Tibial nerve (tissue), 4 donors: ENCODE results near the gene SFPQ. TPM values are rescaled to one million over a fixed set of nuclear protein-coding genes. Genes with fewer than 3 reads are reported as not detected.

ENCODE experiments used
- DNase-seq, 2 donors: peaks; one replicate each; pipeline ENCODE4 v3.0.0-alpha.2; 2019; ENCODE audit warnings: low spot score in 2 of 2
- H3K27ac ChIP-seq, 4 donors: fragments of 200-600 bp; sonication (generic) in 3 of 4; one replicate each; pipeline ENCODE4 v1.5.1; 2017 to 2019; ENCODE audit warnings: mild to moderate bottlenecking in 1 of 4
- H3K27me3 ChIP-seq, 2 donors: fragments of 200-600 bp; sonication (generic) in 1 of 2; one replicate each; pipeline versions ENCODE4 v1.5.1 to v1.6.0; 2017 to 2019
- H3K36me3 ChIP-seq, 3 donors: fragments of 200-600 bp; sonication (generic); one replicate each; pipeline ENCODE4 v1.5.1; 2018 to 2019
- H3K4me1 ChIP-seq, 4 donors: fragments of 200-600 bp; sonication (generic) in 3 of 4; one replicate each; pipeline ENCODE4 v1.5.1; 2017 to 2019
- H3K4me3 ChIP-seq, 4 donors: fragments of 200-600 bp; sonication (generic) in 3 of 4; one replicate each; pipeline ENCODE4 v1.5.1; 2017 to 2019; ENCODE audit warnings: mild to moderate bottlenecking in 1 of 4, moderate library complexity in 1 of 4
- H3K9me3 ChIP-seq, 4 donors: fragments of 200-600 bp; sonication (generic) in 3 of 4; one replicate each; pipeline ENCODE4 v1.5.1; 2017 to 2019
- CTCF ChIP-seq, 5 experiments: fragments of 200-600 bp in 3 of 5; fragments of 450-650 bp in 2 of 5; sonication (generic) in 3 of 5; IDR thresholded peaks; one replicate each; pipeline ENCODE4 v1.5.1; 2016 to 2019; ENCODE audit warnings: antibody characterized with exemption in 5 of 5, mild to moderate bottlenecking in 3 of 5, moderate library complexity in 2 of 5
- EP300 ChIP-seq, 2 donors: sonication (generic); formaldehyde crosslinking; IDR thresholded peaks; one replicate each; pipeline ENCODE4 v1.6.1; 2017; ENCODE audit warnings: antibody characterized with exemption in 2 of 2, mild to moderate bottlenecking in 1 of 2
- POLR2A ChIP-seq, 2 donors: fragments of 450-650 bp; IDR thresholded peaks; one replicate each; pipeline ENCODE4 v1.6.1; 2017; ENCODE audit warnings: antibody characterized with exemption in 2 of 2, mild to moderate bottlenecking in 2 of 2, moderate library complexity in 2 of 2
- WGBS, 2 donors: methylation state at CpG; one replicate each; pipeline ENCODE4 v1.1.5; 2018; 5-methylcytosine and 5-hydroxymethylcytosine counted together
- total RNA-seq, 4 donors: library from RNA; depleted of rRNA; stranded (reverse); fragments of >200 nt; gene quantifications; one replicate each; pipeline ENCODE4 v1.1.0, GENCODE V29; 2016

Gene SFPQ
- total RNA-seq, 4 donors from 2014 or later = 243 to 318 (median 267) TPM

- no peaks in the 10 kb centered on the region for H3K9me3 ChIP-seq
- no peak overlapping the region for H3K27ac ChIP-seq
- DNase-seq = no peak
- TF ChIP-seq EP300 (IDR thresholded peaks at IDR 0.05) = no peak
- TF ChIP-seq CTCF (IDR thresholded peaks at IDR 0.05) = no peak
- no peak for TF ChIP-seq POLR2A (IDR thresholded peaks at IDR 0.05)
- peaks cover 0 to 84% (median 55%) of the 10 kb centered on the region in 4 donors for H3K4me1 ChIP-seq
- peaks cover 16 to 86% (median 43%) of the 10 kb centered on the region in 3 donors for H3K36me3 ChIP-seq
- H3K4me3 ChIP-seq = no peak overlapping the region
- 70% methylated on average over 7 of the region's 7 CpGs for WGBS, 2 donors
- no peaks in the 10 kb centered on the region for H3K27me3 ChIP-seq
Measured at GRCh38 chr1:35187816-35188342, 5.1 kb downstream of the SFPQ start.

GRCh38 chr1:35186239-35186638, 6.7 kb downstream of the SFPQ start:
- peaks cover 0 to 99% (median 59%) of the 10 kb centered on the region in 4 donors for H3K4me1 ChIP-seq
- H3K36me3 ChIP-seq = peaks cover 16 to 100% (median 43%) of the 10 kb centered on the region in 3 donors
- no peaks in the 10 kb centered on the region for H3K27me3 ChIP-seq
- no peak for TF ChIP-seq CTCF (IDR thresholded peaks at IDR 0.05)
- TF ChIP-seq POLR2A (IDR thresholded peaks at IDR 0.05) = no peak
- TF ChIP-seq EP300 (IDR thresholded peaks at IDR 0.05) = no peak
- WGBS, 2 donors = 61% methylated on average over 4 of the region's 4 CpGs
- H3K4me3 ChIP-seq = no peak overlapping the region
- DNase-seq = no peak
- H3K9me3 ChIP-seq = no peaks in the 10 kb centered on the region
- no peak overlapping the region for H3K27ac ChIP-seq

- no peak overlapping the region for H3K4me3 ChIP-seq
- peaks cover 0 to 99% (median 53%) of the 10 kb centered on the region in 4 donors for H3K4me1 ChIP-seq
- no peak for TF ChIP-seq EP300 (IDR thresholded peaks at IDR 0.05)
- no peak for TF ChIP-seq POLR2A (IDR thresholded peaks at IDR 0.05)
- TF ChIP-seq CTCF (IDR thresholded peaks at IDR 0.05) = no peak
- H3K27me3 ChIP-seq = no peaks in the 10 kb centered on the region
- WGBS, 2 donors = 58 to 65% methylated on average over 5 of the region's 5 CpGs
- H3K9me3 ChIP-seq = no peaks in the 10 kb centered on the region
- peaks cover 16 to 100% (median 43%) of the 10 kb centered on the region in 3 donors for H3K36me3 ChIP-seq
- no peak for DNase-seq
- no peak overlapping the region for H3K27ac ChIP-seq
Measured at GRCh38 chr1:35185200-35185599, 7.7 kb downstream of the SFPQ start.

- H3K4me1 ChIP-seq = peaks cover 0 to 99% (median 50%) of the 10 kb centered on the region in 4 donors
- H3K9me3 ChIP-seq = no peaks in the 10 kb centered on the region
- no peak overlapping the region for H3K4me3 ChIP-seq
- TF ChIP-seq EP300 (IDR thresholded peaks at IDR 0.05) (no peak), POLR2A (IDR thresholded peaks at IDR 0.05) (no peak), CTCF (IDR thresholded peaks at IDR 0.05) (no peak)
- peaks cover 16 to 100% (median 40%) of the 10 kb centered on the region in 3 donors for H3K36me3 ChIP-seq
- no peaks in the 10 kb centered on the region for H3K27me3 ChIP-seq
- no peak overlapping the region for H3K27ac ChIP-seq
- 80 to 82% methylated on average over 12 of the region's 12 CpGs for WGBS, 2 donors
- DNase-seq = no peak
Measured at GRCh38 chr1:35184495-35185199, 8.3 kb downstream of the SFPQ start.

- Histone ChIP-seq H3K27me3 (no peaks in the 10 kb centered on the region), H3K9me3 (no peaks in the 10 kb centered on the region), H3K27ac (no peak overlapping the region), H3K4me3 (no peak overlapping the region), H3K36me3 (peaks cover 2 to 93% (median 21%) of the 10 kb centered on the region in 3 donors), H3K4me1 (peaks cover 0 to 86% (median 39%) of the 10 kb centered on the region in 4 donors)
- no peak for DNase-seq
- 41 to 45% methylated on average over 4 of the region's 4 CpGs for WGBS, 2 donors
- TF ChIP-seq EP300 (IDR thresholded peaks at IDR 0.05) (no peak), POLR2A (IDR thresholded peaks at IDR 0.05) (no peak), CTCF (IDR thresholded peaks at IDR 0.05) (no peak)
Measured at GRCh38 chr1:35181790-35182455, 11.0 kb downstream of the SFPQ start.
